Mesothelial cell of epicardium (in vitro differentiated cells): Measurements from ENCODE around the gene ALKBH4. TPM values are rescaled to one million over a fixed set of nuclear protein-coding genes. Genes with fewer than 3 reads are reported as not detected.

Experiments
- DNase-seq, 2 experiments: peaks; one replicate each; pipeline ENCODE4 v3.0.0; 2021; ENCODE audit warnings: low spot score in 2 of 2; ENCODE audit not compliant: unreplicated experiment in 2 of 2
- H3K27ac Mint-ChIP-seq: 2 replicates; pipeline ENCODE4 v1.8.0; 2021; ENCODE audit warnings: mixed read lengths
- H3K27me3 Mint-ChIP-seq: 2 replicates; pipeline ENCODE4 v1.8.0; 2021; ENCODE audit warnings: low read depth, mixed read lengths
- H3K36me3 Mint-ChIP-seq: 2 replicates; pipeline ENCODE4 v1.8.0; 2021; ENCODE audit warnings: mixed read lengths
- H3K4me1 Mint-ChIP-seq: 2 replicates; pipeline ENCODE4 v1.8.0; 2021; ENCODE audit warnings: mixed read lengths
- H3K4me3 Mint-ChIP-seq: 2 replicates; pipeline ENCODE4 v1.8.0; 2021; ENCODE audit warnings: mild to moderate bottlenecking, moderate library complexity, mixed read lengths
- H3K9me3 Mint-ChIP-seq: 2 replicates; pipeline ENCODE4 v1.8.0; 2021; ENCODE audit warnings: mixed read lengths
- CTCF ChIP-seq: fragments of 200-600 bp; sonication (generic); IDR thresholded peaks from one replicate; pipeline ENCODE4 v1.5.0; 2021; ENCODE audit warnings: antibody characterized with exemption; ENCODE audit not compliant: unreplicated experiment
- total RNA-seq: library from RNA; stranded (reverse); gene quantifications from 3 replicates; pipeline ENCODE4 v1.2.1, GENCODE V29; 2021

ALKBH4 gene
- total RNA-seq, 1 donor from 2014 or later = 14.9 TPM

GRCh38 chr7:102473271-102473991 is 8.8 kb upstream of the ALKBH4 start:
- DNase-seq = peak in 1 of 2 experiments; percentile 25
- no peak overlapping the region for H3K4me3 Mint-ChIP-seq
- H3K4me1 Mint-ChIP-seq = no peaks in the 10 kb centered on the region
- no peaks in the 10 kb centered on the region for H3K36me3 Mint-ChIP-seq
- no peak overlapping the region for H3K27ac Mint-ChIP-seq
- H3K9me3 Mint-ChIP-seq = no peaks in the 10 kb centered on the region
- no peak for TF ChIP-seq CTCF
- H3K27me3 Mint-ChIP-seq = no peaks in the 10 kb centered on the region

- no peak overlapping the region for H3K27ac Mint-ChIP-seq
- no peaks in the 10 kb centered on the region for H3K4me1 Mint-ChIP-seq
- no peaks in the 10 kb centered on the region for H3K9me3 Mint-ChIP-seq
- DNase-seq = peak in 1 of 2 experiments; percentile 35
- H3K36me3 Mint-ChIP-seq = no peaks in the 10 kb centered on the region
- H3K4me3 Mint-ChIP-seq = no peak overlapping the region
- TF ChIP-seq CTCF = no peak
- no peaks in the 10 kb centered on the region for H3K27me3 Mint-ChIP-seq
Observed at GRCh38 chr7:102472126-102473041, 7.7 kb upstream of the ALKBH4 start.

- peak in 1 of 2 experiments; percentile 36 for DNase-seq
- Mint-ChIP-seq H3K9me3 (no peaks in the 10 kb centered on the region), H3K27me3 (no peaks in the 10 kb centered on the region), H3K4me1 (no peaks in the 10 kb centered on the region), H3K27ac (no peak overlapping the region), H3K4me3 (no peak overlapping the region), H3K36me3 (no peaks in the 10 kb centered on the region)
- TF ChIP-seq CTCF = no peak
Observed at GRCh38 chr7:102471791-102472125, 7.1 kb upstream of the ALKBH4 start.

- DNase-seq = peak in 1 of 2 experiments; percentile 34
- H3K27ac Mint-ChIP-seq = no peak overlapping the region
- H3K4me3 Mint-ChIP-seq = no peak overlapping the region
- no peaks in the 10 kb centered on the region for H3K36me3 Mint-ChIP-seq
- TF ChIP-seq CTCF = no peak
- H3K4me1 Mint-ChIP-seq = peaks cover 9% of the 10 kb centered on the region
- H3K9me3 Mint-ChIP-seq = no peaks in the 10 kb centered on the region
- no peaks in the 10 kb centered on the region for H3K27me3 Mint-ChIP-seq
Observed at GRCh38 chr7:102469972-102470825, 5.5 kb upstream of the ALKBH4 start.

GRCh38 chr7:102469351-102469971 is 4.8 kb upstream of the ALKBH4 start:
- no peaks in the 10 kb centered on the region for H3K36me3 Mint-ChIP-seq
- no peaks in the 10 kb centered on the region for H3K9me3 Mint-ChIP-seq
- DNase-seq = no peak
- TF ChIP-seq CTCF = no peak
- H3K4me3 Mint-ChIP-seq = no peak overlapping the region
- peaks cover 11% of the 10 kb centered on the region for H3K4me1 Mint-ChIP-seq
- H3K27ac Mint-ChIP-seq = no peak overlapping the region
- no peaks in the 10 kb centered on the region for H3K27me3 Mint-ChIP-seq
